Left colon (tissue), 2 donors: Measurements from ENCODE around the gene GALNS. TPM values are rescaled to one million over a fixed set of nuclear protein-coding genes. Genes with fewer than 3 reads are reported as not detected.
"Not testable (repeated sequence)": the region's sequence is repeated elsewhere in the genome, so short reads cannot be mapped to it uniquely, and the experiment has no call there.

Experiments
- ATAC-seq: fragments of 200-7000 bp; cut with Tn5 transposase; one replicate; pipeline ENCODE4 v1.9.1; 2020; ENCODE audit warnings: mild to moderate bottlenecking, moderate library complexity
- DNase-seq, 2 donors: peaks; one replicate each; pipeline ENCODE4 v3.0.0-alpha.2; 2020
- intact Hi-C, 2 donors: fragments of 100-400 bp; cut with DNase I in 1 of 2; cut with micrococcal nuclease in 1 of 2; formaldehyde crosslinking; loops; one replicate each; pipeline versions ENCODE4 v1.11.2 to v1.14.0; 2022; cut with DNase I, micrococcal nuclease
- long read RNA-seq: library from polyadenylated mRNA; unstranded; transcript quantifications from one replicate; pipeline ENCODE4 v2.0.0, GENCODE V29; 2021
- total RNA-seq, 2 donors: library from RNA; stranded (reverse); fragmentation: NEBNext Ultra II Directional; extraction: Animal tissue kit (Norgen Biotek cat#: 25700); gene quantifications; one replicate each; pipeline ENCODE4 v1.2.1, GENCODE V29; 2021
- donor health status: DM: no; HTN: no; CAD: no.
- donor health status: DM: yes; HTN: yes; CAD: no.

Gene GALNS
- 10 to 100 TPM; 39.1 to 43.5 TPM for total RNA-seq
- long read RNA-seq, transcript GALNS-201 (14 exons, 2,363 nt) = major isoform, 56 of 89 reads
- long read RNA-seq, partial matches to known transcripts = 14 of 89 reads
- long read RNA-seq, other reads (novel, unspliced or antisense) = 18 of 89 reads

DNA sequence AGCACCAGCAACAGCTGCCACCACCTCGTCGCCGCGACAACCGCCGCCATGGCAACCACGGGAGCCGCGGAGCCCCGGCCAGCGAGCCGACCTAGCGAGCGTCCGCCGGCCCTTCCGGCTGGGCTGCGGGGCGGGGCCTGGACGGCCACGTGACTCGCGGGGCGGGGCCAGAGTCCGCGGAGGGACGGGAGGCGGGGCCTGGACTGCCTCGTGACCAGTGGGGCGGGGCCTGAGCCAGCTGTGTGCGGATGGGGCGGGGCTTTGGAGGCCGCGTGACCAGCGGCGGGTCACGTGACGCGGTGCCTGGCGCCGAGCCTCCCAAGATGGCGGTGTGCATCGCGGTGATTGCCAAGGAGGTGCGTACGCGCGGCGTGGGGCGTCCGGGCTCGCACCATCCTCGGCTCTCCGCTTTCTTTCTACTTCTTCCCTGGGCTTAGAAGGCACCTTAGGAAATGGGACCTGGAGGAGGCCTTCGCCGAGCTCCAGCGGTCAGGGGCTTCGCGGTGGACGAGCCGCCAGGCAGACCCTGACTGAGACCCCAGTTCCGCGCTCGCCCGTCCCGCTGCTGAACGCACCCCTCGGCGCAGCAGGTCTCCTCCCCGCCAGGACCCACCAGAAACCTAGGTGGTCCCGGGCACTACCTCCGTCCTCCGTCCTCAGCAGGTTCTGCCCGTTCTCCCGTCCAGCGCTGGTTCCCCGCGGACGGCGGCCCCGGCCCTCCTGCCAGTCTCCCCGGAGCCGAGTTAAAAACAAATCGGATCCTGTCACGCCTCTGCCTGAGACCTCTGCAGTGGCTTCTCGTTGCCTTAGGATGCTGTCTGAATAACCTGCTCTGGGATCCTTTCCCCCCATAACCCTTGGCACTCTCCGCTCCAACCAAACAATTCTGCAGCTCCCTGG is at the start of gene GALNS, which contains the start of gene TRAPPC2L:
TSS of gene GALNS (minus strand) at position 120 of the 900 bp plus-strand sequence. CDS start at position 50, 70 bp downstream.
TSS of gene TRAPPC2L (plus strand) at position 300 of the 900 bp plus-strand sequence. CDS start at position 324, 24 bp downstream.
- peak; percentile 96 to 100 for DNase-seq
- peak; percentile 93 for ATAC-seq
- intact Hi-C loops = no loop called here

GRCh38 chr16:88906020-88906419 is 49.3 kb upstream of the GALNS start:
- ATAC-seq = no peak
- DNase-seq = no peak
- intact Hi-C loops = no loop called here

- ATAC-seq = peak; percentile 62
- intact Hi-C loops = no loop called here
- DNase-seq = peak in 1 of 2 donors; percentile 29
These were observed 48.8 kb upstream of the GALNS start for GRCh38 chr16:88905563-88905962.

GRCh38 chr16:88904676-88905365 is 48.1 kb upstream of the GALNS start:
- intact Hi-C loops = no loop called here
- ATAC-seq (peak; percentile 44), DNase-seq (no peak)

GRCh38 chr16:88903267-88903666 is 46.5 kb upstream of the GALNS start:
- intact Hi-C loops = no loop called here
- DNase-seq (no peak), ATAC-seq (no peak)

GRCh38 chr16:88902744-88903143 is 46.0 kb upstream of the GALNS start:
- intact Hi-C loops = no loop called here
- DNase-seq = no peak
- ATAC-seq = no peak

DNA sequence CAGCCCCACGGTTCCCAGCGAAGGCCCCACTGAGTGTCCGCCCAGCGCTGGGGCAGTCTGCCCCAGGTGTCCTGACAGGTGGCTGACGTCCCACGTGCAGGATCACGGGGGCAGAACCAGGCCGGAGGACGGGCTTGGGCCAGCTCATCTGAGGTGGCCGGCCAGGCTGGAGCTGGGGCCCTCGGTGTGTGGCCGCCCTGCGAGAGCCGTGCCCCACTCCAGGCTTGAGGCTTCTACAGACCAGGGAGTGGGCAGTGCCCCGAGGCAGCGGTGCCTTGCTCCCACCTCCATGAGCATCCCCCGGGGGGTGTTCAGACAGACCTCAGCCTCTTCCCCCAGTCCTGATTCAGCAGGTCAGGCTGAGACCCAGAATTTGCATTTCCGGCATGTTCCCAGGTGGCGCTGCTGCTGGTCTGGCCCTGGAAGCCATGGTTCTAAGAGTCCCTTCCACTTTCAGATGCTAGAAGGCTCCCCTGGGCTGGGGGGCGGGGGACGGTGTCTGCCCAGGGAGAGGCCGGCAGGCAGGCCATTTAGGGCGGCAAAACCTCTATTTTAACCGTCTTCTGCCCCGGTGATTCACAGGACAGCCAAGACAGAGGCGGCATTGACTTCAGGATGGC is 45.1 kb upstream of the GALNS start:
- intact Hi-C loops = no loop called here
- ATAC-seq (no peak), DNase-seq (no peak)

GRCh38 chr16:88900662-88901052 is 43.9 kb upstream of the GALNS start:
- no peak for ATAC-seq
- intact Hi-C loops = no loop called here
- DNase-seq = no peak

DNA sequence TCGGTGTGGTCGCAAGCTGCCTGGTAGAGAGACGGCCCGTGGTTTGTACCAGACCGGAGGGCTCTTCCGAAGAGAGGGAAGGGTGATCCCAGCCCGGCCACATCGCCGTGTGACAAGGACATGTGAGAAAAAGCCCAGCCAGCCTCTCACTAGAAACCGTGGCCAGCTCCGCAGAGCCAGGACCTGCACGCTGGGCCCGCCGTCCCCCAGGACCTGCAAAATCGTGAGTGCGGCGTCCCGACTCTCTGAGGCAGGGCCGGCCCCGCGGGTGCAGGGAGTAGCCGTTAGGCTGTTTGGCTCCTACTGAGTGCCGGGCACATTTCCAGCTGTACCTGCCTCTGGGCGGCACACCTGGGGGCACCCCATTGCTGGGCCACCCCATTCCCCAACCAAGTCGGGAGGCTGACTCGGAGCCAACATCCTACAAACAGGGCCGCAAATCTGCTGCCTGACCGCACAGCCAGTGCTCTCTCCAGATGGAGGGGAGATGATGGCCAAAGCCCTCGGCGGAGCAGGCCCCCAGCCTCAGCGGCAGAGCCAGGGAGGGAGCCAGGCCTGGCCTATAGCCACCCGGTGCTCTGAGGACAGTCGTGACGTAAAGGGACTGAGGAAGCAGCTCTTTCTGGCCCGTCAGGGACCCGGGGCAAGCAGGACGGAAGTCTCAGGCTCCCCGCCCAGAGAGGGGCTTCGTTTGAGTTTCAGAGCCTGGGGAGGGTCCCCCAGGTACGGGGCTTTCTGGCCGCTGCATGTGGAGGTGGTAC is 43.3 kb upstream of the GALNS start:
- intact Hi-C loops = no loop called here
- ATAC-seq (no peak), DNase-seq (no peak)

- DNase-seq = no peak
- intact Hi-C loops = no loop called here
- ATAC-seq = no peak
These were observed 41.1 kb upstream of the GALNS start for GRCh38 chr16:88897696-88898425.

GRCh38 chr16:88896238-88897070 is 39.7 kb upstream of the GALNS start:
- intact Hi-C loops = no loop called here
- ATAC-seq (no peak), DNase-seq (no peak)

DNA sequence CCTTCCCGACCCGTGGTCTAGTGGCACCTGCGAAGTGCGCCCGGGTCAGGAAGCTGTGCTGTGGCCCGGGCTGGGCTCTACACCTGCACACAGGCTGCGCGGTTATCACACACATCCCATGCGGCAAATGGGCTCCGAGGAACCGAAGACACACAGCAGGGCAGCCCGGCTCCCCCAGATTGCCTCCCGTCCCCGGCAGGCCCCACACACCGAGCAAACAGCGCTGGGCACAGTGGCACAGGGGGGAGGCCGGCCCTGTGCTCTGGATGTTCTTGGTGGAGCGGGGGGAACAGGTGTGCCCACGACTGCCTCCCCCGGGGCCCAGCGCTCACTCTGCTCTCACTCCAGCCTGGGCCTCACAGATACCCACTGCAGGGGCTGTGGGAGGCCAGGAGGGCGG is 38.6 kb upstream of the GALNS start:
- intact Hi-C loops = no loop called here
- no peak for ATAC-seq
- no peak for DNase-seq

DNA sequence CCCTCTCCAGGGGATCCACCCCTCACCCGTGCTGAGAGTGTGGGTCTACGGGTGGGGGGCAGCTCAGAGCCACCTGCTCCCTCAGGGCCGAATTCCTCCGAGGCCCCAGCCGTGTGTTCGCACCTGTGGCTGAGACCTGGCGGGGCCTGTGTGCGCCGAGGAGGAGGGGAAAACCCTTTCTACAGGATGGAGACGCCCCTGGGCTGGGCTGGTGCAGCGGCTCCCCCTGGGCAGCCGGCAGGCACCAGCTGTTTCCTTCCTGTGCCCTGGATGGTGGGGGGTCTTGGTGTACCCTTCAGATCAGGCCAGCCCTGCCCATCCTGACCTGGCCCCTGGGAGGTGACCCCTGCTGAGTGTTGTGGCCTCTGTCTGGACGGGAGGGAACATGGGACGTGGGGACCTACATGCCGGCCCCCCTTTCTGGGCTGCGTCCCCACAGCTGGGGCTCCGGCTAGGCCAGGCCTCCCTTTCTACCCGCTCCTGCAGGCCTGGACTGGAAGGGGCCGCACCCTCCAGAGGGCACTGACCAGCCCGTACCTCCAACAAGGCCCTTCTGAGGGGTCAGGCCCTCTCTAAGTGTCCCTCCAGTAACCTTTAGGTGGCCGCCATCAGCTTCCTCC is 38.0 kb upstream of the GALNS start:
- no peak for ATAC-seq
- no peak for DNase-seq
- intact Hi-C loops = no loop called here

DNA sequence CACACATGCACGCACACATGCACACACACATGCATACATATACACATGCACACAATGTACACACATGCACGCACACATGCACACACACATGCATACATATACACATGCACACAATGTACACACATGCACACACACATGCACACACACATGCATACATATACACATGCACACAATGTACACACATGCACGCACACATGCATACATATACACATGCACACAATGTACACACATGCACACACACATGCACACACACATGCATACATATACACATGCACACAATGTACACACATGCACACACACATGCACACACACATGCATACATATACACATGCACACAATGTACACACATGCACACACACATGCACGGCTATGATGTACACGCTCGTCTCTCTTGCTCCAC is 37.5 kb upstream of the GALNS start:
- intact Hi-C loops, ATAC-seq, DNase-seq: not testable (repeated sequence)

DNA sequence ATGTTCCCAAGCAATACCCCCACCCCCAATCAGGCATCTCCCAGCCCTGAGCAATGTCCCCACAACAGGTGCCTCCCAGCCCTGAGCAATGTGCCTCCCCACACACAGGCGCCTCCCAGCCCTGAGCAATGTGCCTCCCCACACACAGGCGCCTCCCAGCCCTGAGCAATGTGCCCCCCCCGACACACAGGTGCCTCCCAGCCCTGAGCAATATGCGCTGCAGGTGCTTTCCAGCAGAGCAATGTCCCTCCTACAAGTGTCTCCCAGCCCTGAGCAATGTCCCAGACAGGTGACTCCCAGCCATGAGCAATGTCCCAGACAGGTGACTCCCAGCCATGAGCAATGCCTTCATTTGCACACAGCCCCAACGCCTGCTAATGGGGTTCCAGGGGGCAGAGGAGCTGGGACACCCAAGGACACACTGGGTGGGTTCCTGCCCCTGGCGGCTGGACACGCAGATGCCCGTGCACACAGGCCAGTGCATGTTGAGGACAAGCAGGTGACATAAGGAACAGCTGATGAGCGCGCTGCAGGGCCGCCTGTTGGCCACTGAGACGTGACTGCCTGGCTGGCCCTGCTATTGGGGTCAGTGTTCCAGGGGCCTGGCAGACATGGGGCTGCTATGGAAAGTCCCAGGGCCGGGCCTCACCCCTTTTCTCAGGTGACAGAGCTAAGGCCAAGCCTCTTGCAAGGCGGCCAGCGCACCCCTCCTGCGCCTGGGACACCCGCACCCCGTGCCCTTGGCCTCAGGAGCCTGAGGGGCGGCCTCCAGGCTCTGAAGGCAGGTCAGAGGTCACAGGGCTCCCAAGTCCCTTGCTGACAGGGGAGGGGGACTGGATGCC is 36.6 kb upstream of the GALNS start:
- intact Hi-C loops = no loop called here
- ATAC-seq (peak; percentile 60), DNase-seq (no peak)

DNA sequence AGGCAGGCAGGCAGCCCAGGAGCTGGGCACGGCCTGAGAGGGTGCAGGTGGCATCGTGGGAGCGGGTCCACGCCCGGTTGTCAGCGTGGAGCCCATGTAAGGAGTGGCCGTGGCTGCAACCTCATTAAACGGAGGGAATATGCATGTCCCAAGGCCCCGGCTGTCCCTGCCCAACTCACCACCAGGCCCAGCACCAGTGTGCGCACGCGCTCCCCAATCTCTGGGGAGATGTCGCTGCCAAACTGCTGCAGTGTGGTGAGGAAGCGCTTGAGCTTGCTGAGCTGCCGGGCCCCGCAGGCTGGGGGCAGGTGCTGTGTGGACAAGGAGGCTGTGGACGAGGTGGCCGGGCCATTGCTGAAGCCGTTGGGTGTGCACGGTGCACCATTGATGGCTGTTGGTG is 35.3 kb upstream of the GALNS start:
- DNase-seq (no peak), ATAC-seq (no peak)
- intact Hi-C loops = no loop called here
